IMR-90 (cell line): ENCODE results near the gene ZNF507. TPM values are rescaled to one million over a fixed set of nuclear protein-coding genes. Genes with fewer than 3 reads are reported as not detected.

ENCODE experiments used
- ATAC-seq: fragments of 200-7000 bp; cut with Tn5 transposase; 2 replicates; pipeline ENCODE4 v1.9.1; 2020; ENCODE audit warnings: low read depth, mild to moderate bottlenecking, moderate library complexity
- BruUV-seq: library from RNA; stranded (reverse); fragments of 400-500 nt; replicated peaks from 2 replicates; lab custom pipeline; 2021; lab: Mats Ljungman, UMichigan
- CTCF ChIA-PET: fragments of 300-600 bp; formaldehyde crosslinking; extraction: SDS; loops from one replicate; lab custom pipeline; 2021; ENCODE audit warnings: antibody characterized with exemption; lab: Yijun Ruan, JAX
- POLR2A ChIA-PET: fragments of 300-600 bp; sonication (Branson Sonifier 250); formaldehyde crosslinking; loops from one replicate; lab custom pipeline; 2022; ENCODE audit warnings: antibody characterized with exemption; ENCODE audit not compliant: unreplicated experiment; lab: Charles Lee
- DNase-seq: peaks from one replicate; pipeline ENCODE4 v3.0.0; 2013
- H2AFZ ChIP-seq: replicated peaks from 2 replicates; pipeline ENCODE3; 2013; ENCODE audit warnings: low read length, mild to moderate bottlenecking; ENCODE audit not compliant: poor library complexity
- H2AK5ac ChIP-seq: 2 replicates; pipeline ENCODE4 v1.6.1; 2013; ENCODE audit warnings: low read depth, low read length, inconsistent platforms
- H2AK9ac ChIP-seq: replicated peaks from 2 replicates; pipeline ENCODE3; 2013; ENCODE audit warnings: mild to moderate bottlenecking, low read depth, low read length, moderate library complexity; ENCODE audit not compliant: poor library complexity
- H2BK120ac ChIP-seq: 2 replicates; pipeline ENCODE4 v1.6.1; 2013; ENCODE audit warnings: low read depth, low read length, inconsistent platforms
- H2BK15ac ChIP-seq: 3 replicates; pipeline ENCODE4 v1.6.1; 2013; ENCODE audit warnings: low read depth, low read length, inconsistent platforms
- H2BK20ac ChIP-seq: 2 replicates; pipeline ENCODE4 v1.6.1; 2013; ENCODE audit warnings: low read depth, mild to moderate bottlenecking, inconsistent platforms, low read length, moderate library complexity
- H2BK5ac ChIP-seq: 2 replicates; pipeline ENCODE4 v1.6.1; 2013; ENCODE audit warnings: mild to moderate bottlenecking, low read depth, low read length, inconsistent platforms; ENCODE audit not compliant: poor library complexity, severe bottlenecking
- H3K14ac ChIP-seq: replicated peaks from 2 replicates; pipeline ENCODE4 v1.6.1; 2013; ENCODE audit warnings: low read depth, low read length, inconsistent platforms
- H3K18ac ChIP-seq: 2 replicates; pipeline ENCODE4 v1.6.1; 2013; ENCODE audit warnings: low read depth, low read length, control low read depth
- H3K23ac ChIP-seq: 2 replicates; pipeline ENCODE4 v1.6.1; 2013; ENCODE audit warnings: low read depth, low read length, inconsistent platforms
- H3K27ac ChIP-seq: 2 replicates; pipeline ENCODE4 v1.5.1; 2013; ENCODE audit warnings: mild to moderate bottlenecking, control low read depth, low read length; ENCODE audit not compliant: insufficient read depth
- H3K27me3 ChIP-seq: 2 replicates; pipeline ENCODE4 v1.6.1; 2013; ENCODE audit warnings: low read length; ENCODE audit not compliant: control insufficient read depth, insufficient read depth
- H3K36me3 ChIP-seq: 2 replicates; pipeline ENCODE4 v1.6.1; 2013; ENCODE audit warnings: low read length, mixed read lengths; ENCODE audit not compliant: control insufficient read depth, insufficient read depth
- H3K4ac ChIP-seq: 2 replicates; pipeline ENCODE4 v1.6.1; 2013; ENCODE audit warnings: low read depth, low read length, inconsistent platforms
- H3K4me1 ChIP-seq: 2 replicates; pipeline ENCODE4 v1.6.1; 2013; ENCODE audit warnings: low read length, mixed read lengths; ENCODE audit not compliant: control insufficient read depth, insufficient read depth
- H3K4me2 ChIP-seq: 2 replicates; pipeline ENCODE4 v1.6.1; 2013; ENCODE audit warnings: low read depth, mild to moderate bottlenecking, control low read depth, low read length, moderate library complexity
- H3K4me3 ChIP-seq: 2 replicates; pipeline ENCODE4 v1.5.1; 2013; ENCODE audit warnings: low read depth, mild to moderate bottlenecking, control low read depth, low read length, moderate library complexity; ENCODE audit not compliant: insufficient read depth
- H3K56ac ChIP-seq: 2 replicates; pipeline ENCODE4 v1.6.1; 2013; ENCODE audit warnings: low read length, inconsistent platforms; ENCODE audit not compliant: insufficient read depth; ENCODE audit errors: extremely low read depth
- H3K79me1 ChIP-seq, 2 experiments: 2 replicates each; pipeline ENCODE4 v1.6.1; 2013; ENCODE audit warnings: low read length in 2 of 2, inconsistent platforms in 1 of 2, low read depth in 1 of 2
- H3K9ac ChIP-seq: 2 replicates; pipeline ENCODE4 v1.6.1; 2013; ENCODE audit warnings: low read depth, low read length, control low read depth
- H3K9me1 ChIP-seq: 2 replicates; pipeline ENCODE4 v1.6.1; 2013; ENCODE audit warnings: low read length, inconsistent platforms; ENCODE audit not compliant: insufficient read depth
- H3K9me3 ChIP-seq: 2 replicates; pipeline ENCODE4 v1.6.1; 2013; ENCODE audit warnings: low read length; ENCODE audit not compliant: control insufficient read depth, insufficient read depth
- H4K20me1 ChIP-seq: 2 replicates; pipeline ENCODE4 v1.6.1; 2013; ENCODE audit warnings: low read length, inconsistent platforms; ENCODE audit not compliant: insufficient read depth
- H4K5ac ChIP-seq: 2 replicates; pipeline ENCODE4 v1.6.1; 2013; ENCODE audit warnings: mild to moderate bottlenecking, low read depth, low read length, control low read depth
- H4K8ac ChIP-seq, 2 experiments: 2 replicates each; pipeline ENCODE4 v1.6.1; 2013; ENCODE audit warnings: low read depth in 2 of 2, low read length in 2 of 2, control low read depth in 1 of 2, inconsistent platforms in 1 of 2
- H4K91ac ChIP-seq: 2 replicates; pipeline ENCODE4 v1.6.1; 2013; ENCODE audit warnings: low read depth, low read length, inconsistent platforms; ENCODE audit not compliant: insufficient read depth
- BHLHE40 ChIP-seq: fragments of 150-350 bp; IDR thresholded peaks from 2 replicates; pipeline ENCODE4 v1.6.1; 2016; ENCODE audit warnings: mild to moderate bottlenecking, low read depth, low read length
- CTCF ChIP-seq: conservative IDR thresholded peaks from 2 replicates; pipeline ENCODE4 v1.5.1; 2012; ENCODE audit warnings: mild to moderate bottlenecking, low read depth, low read length, improper control_type of control experiment
- ELK1 ChIP-seq: fragments of 150-350 bp; IDR thresholded peaks from 2 replicates; pipeline ENCODE4 v1.6.1; 2016; ENCODE audit warnings: low read depth, mild to moderate bottlenecking, low read length, moderate library complexity, borderline replicate concordance
- FOS ChIP-seq: fragments of 150-350 bp; IDR thresholded peaks from 2 replicates; pipeline ENCODE4 v1.6.1; 2016; ENCODE audit warnings: low read depth, low read length
- MAFK ChIP-seq: IDR thresholded peaks from 2 replicates; pipeline ENCODE4 v1.6.1; 2012; ENCODE audit warnings: low read depth, low read length, improper control_type of control experiment
- MAZ ChIP-seq: IDR thresholded peaks from 2 replicates; pipeline ENCODE4 v1.6.1; 2012; ENCODE audit warnings: low read depth, mild to moderate bottlenecking, low read length, improper control_type of control experiment, moderate library complexity, borderline replicate concordance
- MXI1 ChIP-seq: IDR thresholded peaks from 2 replicates; pipeline ENCODE4 v1.6.1; 2012; ENCODE audit warnings: low read depth, mild to moderate bottlenecking, low read length, moderate library complexity, borderline replicate concordance
- NFE2L2 ChIP-seq: fragments of 150-350 bp; IDR thresholded peaks from 2 replicates; pipeline ENCODE4 v1.6.1; 2016; ENCODE audit warnings: low read depth, mild to moderate bottlenecking, low read length
- RAD21 ChIP-seq: IDR thresholded peaks from 2 replicates; pipeline ENCODE4 v1.6.1; 2012; ENCODE audit warnings: low read length, improper control_type of control experiment
- RFX5 ChIP-seq: IDR thresholded peaks from 2 replicates; pipeline ENCODE4 v1.8.0; 2012; ENCODE audit warnings: low read depth, mild to moderate bottlenecking, low read length, moderate library complexity
- SMC3 ChIP-seq: fragments of 150-350 bp; IDR thresholded peaks from 2 replicates; pipeline ENCODE4 v1.6.1; 2016; ENCODE audit warnings: low read depth, mild to moderate bottlenecking, antibody characterized with exemption, low read length, moderate library complexity
- USF2 ChIP-seq: fragments of 150-350 bp; IDR thresholded peaks from 2 replicates; pipeline ENCODE4 v1.6.1; 2017; ENCODE audit warnings: mild to moderate bottlenecking, antibody characterized with exemption, low read length, low read depth
- WGBS, 2 experiments: methylation state at CpG; one replicate each; pipeline versions ENCODE4 v1.1.5 to v1.1.7; 2013; ENCODE audit warnings: missing lambda C conversion rate in 2 of 2; ENCODE audit not compliant: insufficient read length in 1 of 2; ENCODE audit errors: extremely low coverage in 2 of 2; 5-methylcytosine and 5-hydroxymethylcytosine counted together
- dilution Hi-C: fragments of 300-500 bp; cut with HindIII; formaldehyde crosslinking; loops from one replicate; pipeline ENCODE4 v1.14.3; 2018; ENCODE audit warnings: low sequenced_read_pairs; ENCODE audit not compliant: unreplicated experiment
- in situ Hi-C: fragments of 300-500 bp; cut with MboI; formaldehyde crosslinking; loops from 3 replicates; pipeline ENCODE4 v1.14.3; 2019; ENCODE audit warnings: low sequenced_read_pairs, inconsistent platforms, mixed read lengths
- intact Hi-C: fragments of 100-400 bp; cut with micrococcal nuclease; formaldehyde crosslinking; loops from 2 replicates; pipeline ENCODE4 v1.10.0; 2022
- polyA plus RNA-seq, 3 experiments: library from polyadenylated mRNA; depleted of rRNA; stranded (reverse); fragments of >200 nt; gene quantifications; 2 replicates each; pipeline ENCODE4 v1.2.3, GENCODE V29; 2012; ENCODE audit warnings: low replicate concordance in 1 of 3
- total RNA-seq: library from RNA; depleted of rRNA; stranded (reverse); fragments of >200 nt; gene quantifications from 2 replicates; pipeline ENCODE4 v1.2.3, GENCODE V29; 2012

The ZNF507 gene
- total and polyA plus RNA-seq, 2 of the 4 experiments (the other 2 are of a cell fraction), result 9.6 to 19.9 TPM

- peak overlapping the region; percentile 67 for H3K4me2 ChIP-seq
- H4K5ac ChIP-seq, result peak overlapping the region; percentile 61
- H3K36me3 ChIP-seq, result peaks cover 14% of the 10 kb centered on the region
- peaks cover 21 to 56% of the 10 kb centered on the region in 2 experiments for H3K79me1 ChIP-seq
- H3K4me3 ChIP-seq, result peak overlapping the region; percentile 8; the same call in 1 of the 2 replicates
- CTCF ChIA-PET, result interaction anchor here (1.1 kb wide), 1 partner anchor 9 kb away, joined by 3 read pairs; no protein-coding TSS in a partner anchor
- peak overlapping the region; percentile 64 for H3K23ac ChIP-seq
- H2AFZ ChIP-seq, result no peak overlapping the region
- ATAC-seq, result peak; percentile 40
- H2AK9ac ChIP-seq, result no peak overlapping the region
- DNase-seq, result no peak
- dilution Hi-C loops, result no loop called here
- intact Hi-C loops, result loop anchor here (1.0 to 2.0 kb wide), 2 partner anchors 22 to 32 kb away; partner anchors contain the start of gene DPY19L3
- H2BK20ac ChIP-seq, result peak overlapping the region; percentile 63
- peak overlapping the region; percentile 86 for H3K14ac ChIP-seq
- POLR2A ChIA-PET, result interaction anchor here (1.0 kb wide), 1 partner anchor 27 kb away, joined by 3 read pairs; the partner anchor contains the start of gene ZNF507
- no CpG with 5 or more reads among the region's 7 CpGs for WGBS, 2 experiments
- peak overlapping the region; percentile 33 for H3K56ac ChIP-seq
- H3K9ac ChIP-seq, result 0 out of 2 replicates have a peak overlapping the region, but pooled peaks have one; percentile 24
- H4K91ac ChIP-seq, result peak overlapping the region; percentile 77
- peaks cover 14% of the 10 kb centered on the region for H3K4me1 ChIP-seq
- H3K9me3 ChIP-seq, result peaks cover 3% of the 10 kb centered on the region; the same call in 1 of the 2 replicates
- H3K4ac ChIP-seq, result peak overlapping the region; percentile 66
- peaks cover 11% of the 10 kb centered on the region for H4K20me1 ChIP-seq
- peak overlapping the region; percentile 81 for H2BK120ac ChIP-seq
- H3K18ac ChIP-seq, result peak overlapping the region; percentile 72
- in situ Hi-C loops, result loop anchor here (25.0 kb wide), 1 partner anchor 1036 kb away; the partner anchor contains the start of gene TSHZ3
- no peaks in the 10 kb centered on the region for H3K27me3 ChIP-seq
- peak overlapping the region; percentile 90 for H2BK5ac ChIP-seq
- peaks cover 17% of the 10 kb centered on the region for H3K9me1 ChIP-seq
- H3K27ac ChIP-seq, result peak overlapping the region; percentile 95
- peak overlapping the region; percentile 80 for H2AK5ac ChIP-seq
- peak overlapping the region; percentile 73 to 78; a peak in 3 of 4 replicates for H4K8ac ChIP-seq
- peak overlapping the region; percentile 85; the same call in 2 of the 3 replicates for H2BK15ac ChIP-seq
- BruUV-seq, result no TSS peak
- TF ChIP-seq FOS (no peak), MAZ (no peak), MXI1 (no peak), BHLHE40 (no peak), NFE2L2 (no peak), MAFK (no peak), USF2 (no peak), RAD21 (no peak), RFX5 (no peak), CTCF (no peak), ELK1 (no peak), SMC3 (no peak)
Measured at GRCh38 chr19:32372726-32373517, 27.5 kb downstream of the ZNF507 start.
